GM19324 (cell line): ENCODE results near the gene CNTN4.
A peak's percentile ranks its signal among the peaks of the same experiment; 100 is the strongest.

Experiments
- ATAC-seq: cut with Tn5 transposase; IDR thresholded peaks from one replicate; pipeline ENCODE4 v1.9.1; 2021; ENCODE audit warnings: mild to moderate bottlenecking, moderate library complexity; ENCODE audit not compliant: unreplicated experiment, low FRiP score

CNTN4 gene

GRCh38 chr3:2934541-2934940 lies 835.9 kb downstream of the CNTN4 start:
- no peak for ATAC-seq

- ATAC-seq = no peak
Measured at GRCh38 chr3:2937055-2937454, 838.4 kb downstream of the CNTN4 start.

- no peak for ATAC-seq
Measured at GRCh38 chr3:2937592-2937991, 838.9 kb downstream of the CNTN4 start.

- no peak for ATAC-seq
Measured at GRCh38 chr3:2938711-2939110, 840.0 kb downstream of the CNTN4 start.

DNA sequence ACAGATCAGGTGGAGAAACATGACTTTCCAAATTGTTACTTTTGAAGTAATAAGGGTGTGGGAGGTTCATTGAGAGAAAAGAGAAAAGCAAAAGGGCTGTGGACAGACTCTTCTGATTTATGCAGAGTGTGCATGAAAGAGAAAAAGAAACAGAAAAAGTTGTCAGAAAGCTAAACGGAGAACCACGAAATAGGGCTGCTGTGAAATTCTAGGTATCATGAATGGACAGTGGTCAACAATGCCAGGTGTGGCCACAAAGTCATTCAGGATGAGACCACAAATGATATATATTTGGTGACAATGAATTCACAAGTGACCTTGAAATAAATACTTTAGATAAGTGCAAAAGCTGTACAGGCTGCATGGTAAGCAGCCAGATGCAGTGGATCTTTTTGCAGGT lies 841.4 kb downstream of the CNTN4 start:
- peak; percentile 40 for ATAC-seq

DNA sequence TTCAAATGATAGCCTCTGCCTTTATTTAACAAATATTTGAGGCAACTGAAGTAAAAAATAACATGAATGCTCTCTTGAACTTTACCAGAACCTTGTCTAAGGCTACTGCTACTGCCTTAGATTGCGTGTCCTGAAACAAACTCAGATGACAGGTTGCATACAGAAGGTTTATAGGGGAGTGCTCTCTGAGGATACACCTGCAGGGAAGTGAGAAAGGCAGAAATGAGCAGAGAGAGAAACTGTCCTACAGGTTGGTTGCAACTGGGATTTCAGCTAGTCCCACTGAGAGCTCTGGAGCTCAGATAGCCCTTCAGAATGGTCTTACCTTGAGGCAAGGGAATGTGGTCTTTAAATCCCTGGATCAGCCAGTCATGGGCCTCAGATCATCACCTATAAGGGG lies 846.0 kb downstream of the CNTN4 start:
- ATAC-seq = peak; percentile 82

GRCh38 chr3:2945121-2945520 lies 846.5 kb downstream of the CNTN4 start:
- no peak for ATAC-seq

- ATAC-seq = no peak
Measured at GRCh38 chr3:2947536-2947935, 848.9 kb downstream of the CNTN4 start.

GRCh38 chr3:2948882-2949281 lies 850.2 kb downstream of the CNTN4 start:
- no peak for ATAC-seq

GRCh38 chr3:2950159-2950558 lies 851.5 kb downstream of the CNTN4 start:
- ATAC-seq = no peak

- ATAC-seq = no peak
Measured at GRCh38 chr3:2957115-2957514, 858.4 kb downstream of the CNTN4 start.

DNA sequence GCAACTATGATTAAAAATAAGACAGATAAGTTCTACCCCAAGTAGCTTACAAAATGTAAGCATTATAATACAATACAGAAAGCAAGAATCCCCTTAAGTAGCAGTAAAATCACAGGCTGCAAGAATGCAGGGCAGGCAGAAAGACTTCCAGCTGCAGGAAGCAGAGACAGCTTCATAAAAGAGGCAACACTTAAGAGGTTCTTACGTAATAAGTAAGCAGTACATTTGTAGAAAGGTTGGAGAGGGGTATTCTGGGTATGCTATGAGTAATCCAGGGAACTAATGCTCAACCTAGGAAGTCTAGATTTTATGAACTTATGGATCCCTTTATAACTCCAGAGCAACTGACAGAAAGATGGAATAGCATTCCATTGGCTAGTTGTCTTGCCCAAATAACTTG lies 859.9 kb downstream of the CNTN4 start:
- ATAC-seq = no peak

DNA sequence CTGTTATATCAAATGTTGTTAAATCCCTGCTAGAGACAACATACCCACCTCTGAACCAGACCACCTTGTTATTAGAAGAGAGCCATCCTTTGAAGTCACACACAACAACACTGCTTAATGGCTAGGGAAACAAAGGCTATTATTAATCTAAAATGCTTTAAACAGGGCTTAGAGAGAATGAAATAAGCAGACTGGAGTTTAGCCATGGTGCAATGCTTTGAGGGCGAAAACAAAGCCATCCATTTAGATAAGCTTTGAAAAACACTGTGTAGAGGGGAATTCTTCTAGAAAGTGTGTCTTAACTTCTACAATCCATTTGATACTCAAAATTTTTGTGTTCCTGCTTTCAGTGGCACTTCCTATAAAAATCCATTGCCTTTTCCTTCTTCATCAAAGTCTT lies 862.9 kb downstream of the CNTN4 start:
- no peak for ATAC-seq

GRCh38 chr3:2967871-2968270 lies 869.2 kb downstream of the CNTN4 start:
- ATAC-seq = no peak

DNA sequence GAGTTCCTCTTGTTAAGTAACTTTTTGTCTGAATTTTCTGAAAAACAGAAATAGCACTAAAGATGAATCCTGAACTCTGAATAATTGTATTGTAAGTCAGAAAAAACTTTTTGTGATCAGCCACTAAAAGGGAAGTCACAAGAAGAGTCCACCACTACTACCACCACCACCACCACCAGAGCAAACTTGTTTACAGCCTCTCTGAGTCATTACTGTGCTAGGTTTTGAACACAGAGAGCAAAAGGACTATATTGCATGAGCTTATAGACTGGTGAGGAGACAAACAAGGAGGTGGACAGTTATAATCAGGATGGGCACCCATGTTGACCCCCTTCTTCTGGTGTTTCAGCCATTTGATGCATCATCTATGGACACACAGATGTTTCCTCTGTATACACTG lies 869.8 kb downstream of the CNTN4 start:
- no peak for ATAC-seq

DNA sequence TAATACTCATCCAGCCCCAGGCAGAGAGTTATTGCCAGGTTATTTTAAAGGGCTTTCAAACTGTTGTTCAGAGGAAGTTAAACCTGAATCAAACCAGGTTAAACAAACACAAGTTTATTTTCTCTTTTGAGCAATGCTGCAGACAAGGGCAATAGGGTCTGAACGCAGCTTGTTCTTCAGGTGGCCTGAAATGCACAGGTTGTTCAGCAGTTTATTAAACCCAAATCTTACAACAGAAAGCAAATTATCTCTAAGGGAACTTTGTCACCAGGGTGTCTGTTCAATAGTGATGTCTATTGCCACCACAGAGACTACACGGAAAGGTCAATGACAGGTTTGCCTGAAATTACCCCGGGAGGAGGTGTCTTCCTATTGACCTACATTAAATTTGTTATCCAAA lies 877.5 kb downstream of the CNTN4 start:
- ATAC-seq = no peak

GRCh38 chr3:2976796-2977195 lies 878.1 kb downstream of the CNTN4 start:
- no peak for ATAC-seq

DNA sequence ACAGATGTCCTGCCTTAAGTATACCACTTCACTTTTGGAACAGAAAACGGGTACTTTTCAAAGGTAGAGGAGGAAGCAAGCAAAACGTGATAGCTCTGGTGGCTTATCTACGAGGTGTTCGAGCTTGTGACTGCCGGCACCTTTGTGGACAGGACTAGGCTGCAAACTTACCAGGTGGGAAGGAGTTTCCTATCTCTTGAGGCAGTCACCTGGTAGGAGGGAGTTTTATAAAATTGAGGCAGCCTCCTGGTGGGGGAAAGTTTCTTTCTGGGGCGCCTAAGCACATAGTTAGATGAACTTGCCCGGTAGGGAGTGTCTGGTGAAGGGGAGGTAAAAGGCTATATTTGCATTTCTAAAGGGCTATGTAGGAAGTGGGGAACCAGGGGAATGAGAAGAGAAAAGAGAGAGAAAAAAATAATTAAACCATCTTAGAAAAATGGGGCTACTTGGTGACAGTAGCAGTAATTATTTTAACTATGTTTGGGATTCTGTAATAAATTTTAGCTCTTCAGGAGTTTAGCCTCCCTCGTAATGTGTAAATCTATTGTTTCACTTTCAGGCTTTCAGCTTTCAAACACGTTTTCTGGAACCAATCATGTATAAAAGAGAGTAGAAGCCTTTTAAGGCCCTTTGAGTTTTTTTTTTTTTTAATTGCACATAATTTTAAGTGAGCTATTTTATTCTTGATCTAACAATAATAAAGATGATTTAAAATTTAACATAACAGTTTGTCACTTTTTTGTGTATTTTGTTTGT lies 880.5 kb downstream of the CNTN4 start:
- no peak for ATAC-seq

DNA sequence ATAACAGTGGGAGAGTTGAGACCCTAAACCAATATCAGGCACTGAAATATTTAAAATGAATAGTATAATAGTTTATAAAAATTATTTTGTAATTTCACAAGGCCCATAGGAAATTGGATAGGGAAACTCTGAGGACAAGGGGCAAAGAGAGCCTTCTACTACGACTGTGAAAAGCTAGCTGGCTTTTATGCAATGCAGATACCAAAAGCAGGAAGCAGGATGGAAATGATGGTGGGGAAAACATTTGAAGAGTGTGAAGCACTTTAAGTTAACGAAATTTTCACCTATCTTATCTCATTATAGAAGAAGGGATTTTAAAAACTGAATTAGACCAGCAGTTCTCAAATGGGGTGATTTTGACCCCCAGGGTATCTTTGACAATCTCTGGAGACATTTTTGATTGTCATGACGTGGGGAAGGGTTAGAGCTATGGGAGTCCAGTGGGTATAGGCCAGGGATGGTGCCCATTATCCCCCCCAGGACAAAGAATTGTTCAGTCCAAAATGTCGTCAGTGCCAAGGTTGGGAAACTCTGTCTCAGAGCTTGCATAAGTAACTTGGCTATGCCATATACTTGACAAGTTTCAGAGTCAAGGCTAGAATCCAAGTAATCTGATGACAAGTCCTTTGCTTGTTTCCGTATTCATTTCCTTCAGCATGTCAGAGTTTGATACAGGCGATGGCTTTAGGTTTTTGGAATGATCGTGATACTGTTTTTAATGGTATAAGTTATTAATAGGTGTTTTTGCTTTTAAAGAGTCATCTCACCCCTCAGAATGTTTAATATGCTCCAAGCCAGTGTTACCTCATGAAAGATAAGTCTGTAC lies 885.6 kb downstream of the CNTN4 start:
- no peak for ATAC-seq

DNA sequence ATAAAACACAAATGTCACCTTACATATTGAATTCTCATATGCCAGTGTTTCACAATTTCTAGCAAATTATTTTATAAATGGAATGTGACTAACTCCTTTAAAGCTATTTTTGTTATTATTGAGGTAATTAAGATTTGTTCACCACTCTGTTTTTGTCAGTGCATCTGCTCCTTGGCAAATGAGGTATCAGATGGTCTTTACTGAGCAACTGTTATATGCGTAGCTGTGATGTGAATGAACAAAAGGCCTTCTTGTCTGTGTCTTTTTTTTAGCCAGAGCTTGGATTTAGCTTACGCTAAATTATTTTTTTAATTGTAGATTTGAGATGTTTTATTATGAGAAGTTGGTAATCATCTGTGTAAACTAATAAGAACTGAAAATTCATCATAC lies 886.2 kb downstream of the CNTN4 start:
- ATAC-seq = no peak

DNA sequence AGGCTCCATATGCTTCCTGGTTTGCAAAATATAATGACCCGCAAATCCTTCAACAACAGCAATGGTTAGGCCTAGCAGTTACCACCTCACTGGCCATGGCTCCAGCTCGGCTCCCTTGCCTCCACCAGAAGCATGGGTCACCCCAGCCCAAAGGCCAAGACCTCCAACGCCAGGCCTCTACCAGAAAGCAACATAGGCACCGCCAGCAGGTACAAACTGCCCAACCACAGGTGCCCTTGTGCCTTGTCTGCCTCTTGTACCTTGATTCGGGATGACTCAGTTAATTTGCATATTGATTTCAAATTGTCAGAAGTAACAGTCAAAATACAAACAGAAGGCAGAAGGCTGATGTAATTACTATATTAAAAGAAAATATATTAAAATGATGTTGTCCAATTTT lies 886.8 kb downstream of the CNTN4 start:
- ATAC-seq = no peak

- no peak for ATAC-seq
Measured at GRCh38 chr3:2992534-2992933, 893.9 kb downstream of the CNTN4 start.
